Testis (tissue), 3 donors: ENCODE data around the gene GAS2L2. TPM values are rescaled to one million over a fixed set of nuclear protein-coding genes. Genes with fewer than 3 reads are reported as not detected.

Source experiments
- DNase-seq: peaks from one replicate; pipeline ENCODE4 v3.0.0-alpha.2; 2019
- H3K27ac ChIP-seq, 2 donors: fragments of 200-600 bp; sonication (generic); one replicate each; pipeline ENCODE4 v1.5.1; 2019
- H3K27me3 ChIP-seq: fragments of 200-600 bp; sonication (generic); one replicate; pipeline ENCODE4 v1.5.1; 2019
- H3K36me3 ChIP-seq: fragments of 200-600 bp; sonication (generic); one replicate; pipeline ENCODE4 v1.5.1; 2017; ENCODE audit warnings: low read depth; ENCODE audit errors: missing control alignments
- H3K4me1 ChIP-seq: fragments of 200-600 bp; sonication (generic); one replicate; pipeline ENCODE4 v1.5.1; 2019
- H3K4me3 ChIP-seq, 2 donors: fragments of 200-600 bp; sonication (generic); one replicate each; pipeline ENCODE4 v1.5.1; 2017 to 2019
- H3K9me3 ChIP-seq: fragments of 200-600 bp; sonication (generic); one replicate; pipeline ENCODE4 v1.5.1; 2017
- POLR2A ChIP-seq: fragments of 450-650 bp; IDR thresholded peaks from one replicate; pipeline ENCODE4 v1.6.1; 2017; ENCODE audit warnings: antibody characterized with exemption, mild to moderate bottlenecking, moderate library complexity
- WGBS, 2 donors: methylation state at CpG; one replicate each; pipeline ENCODE4 v1.1.5; 2018; 5-methylcytosine and 5-hydroxymethylcytosine counted together
- intact Hi-C: fragments of 100-400 bp; cut with DNase I; formaldehyde crosslinking; loops from one replicate; pipeline ENCODE4 v1.15.1; 2023; ENCODE audit warnings: low total_unique reads
- polyA plus RNA-seq: library from polyadenylated mRNA; stranded (reverse); fragments of 350-450 nt; fragmentation: Illumina TruSeq; extraction: RNeasy Lipid Tissue Mini Kit (QIAGEN cat#74804); gene quantifications from one replicate; pipeline ENCODE4 v1.2.3, GENCODE V29; 2014; ENCODE audit warnings: low read depth, low replicate concordance; ENCODE audit not compliant: insufficient read depth
- total RNA-seq, 2 donors: library from RNA; depleted of rRNA; stranded (reverse); fragments of >200 nt; gene quantifications; one replicate each; pipeline ENCODE4 v1.2.3, GENCODE V29; 2016
- TF ChIP-seq, protein P1 (sequence below), 3 experiments: fragments of 450-650 bp in 2 of 3; fragments of 200-600 bp in 1 of 3; sonication (generic) in 1 of 3; IDR thresholded peaks; one replicate each; pipeline ENCODE4 v1.5.1; 2016 to 2019; ENCODE audit warnings: antibody characterized with exemption in 3 of 3, mild to moderate bottlenecking in 2 of 3, moderate library complexity in 1 of 3

Gene GAS2L2
- total and polyA plus RNA-seq, 3 donors from 2014 or later = 0.31 to 0.71 (median 0.62) TPM

DNA sequence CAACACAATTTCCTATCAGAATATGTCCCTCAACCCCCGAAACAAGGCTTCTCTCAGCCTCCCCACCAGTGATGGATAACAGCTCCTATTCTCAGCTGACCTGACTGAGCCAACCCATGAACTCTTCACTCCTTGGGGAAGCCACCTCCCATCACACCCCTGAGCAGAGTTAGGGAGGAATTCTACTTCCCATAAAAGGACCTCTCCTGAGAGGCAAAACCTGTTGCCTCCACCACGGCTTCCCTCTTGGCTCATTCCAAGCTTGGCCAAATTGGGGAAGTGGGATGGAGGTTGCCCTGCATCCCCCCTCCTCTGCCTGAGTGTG is 27.3 kb downstream of the GAS2L2 start:
- peaks cover under 1% of the 10 kb centered on the region for H3K4me1 ChIP-seq
- no peak overlapping the region for H3K4me3 ChIP-seq
- intact Hi-C loops = no loop called here
- WGBS, 2 donors = 81 to 91% methylated on average over 2 of the region's 2 CpGs
- no peak for TF ChIP-seq POLR2A
- TF ChIP-seq, protein P1, sequence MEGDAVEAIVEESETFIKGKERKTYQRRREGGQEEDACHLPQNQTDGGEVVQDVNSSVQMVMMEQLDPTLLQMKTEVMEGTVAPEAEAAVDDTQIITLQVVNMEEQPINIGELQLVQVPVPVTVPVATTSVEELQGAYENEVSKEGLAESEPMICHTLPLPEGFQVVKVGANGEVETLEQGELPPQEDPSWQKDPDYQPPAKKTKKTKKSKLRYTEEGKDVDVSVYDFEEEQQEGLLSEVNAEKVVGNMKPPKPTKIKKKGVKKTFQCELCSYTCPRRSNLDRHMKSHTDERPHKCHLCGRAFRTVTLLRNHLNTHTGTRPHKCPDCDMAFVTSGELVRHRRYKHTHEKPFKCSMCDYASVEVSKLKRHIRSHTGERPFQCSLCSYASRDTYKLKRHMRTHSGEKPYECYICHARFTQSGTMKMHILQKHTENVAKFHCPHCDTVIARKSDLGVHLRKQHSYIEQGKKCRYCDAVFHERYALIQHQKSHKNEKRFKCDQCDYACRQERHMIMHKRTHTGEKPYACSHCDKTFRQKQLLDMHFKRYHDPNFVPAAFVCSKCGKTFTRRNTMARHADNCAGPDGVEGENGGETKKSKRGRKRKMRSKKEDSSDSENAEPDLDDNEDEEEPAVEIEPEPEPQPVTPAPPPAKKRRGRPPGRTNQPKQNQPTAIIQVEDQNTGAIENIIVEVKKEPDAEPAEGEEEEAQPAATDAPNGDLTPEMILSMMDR (IDR thresholded peaks at IDR 0.05) = no peak
- no peak for DNase-seq
- no peaks in the 10 kb centered on the region for H3K27me3 ChIP-seq
- no peaks in the 10 kb centered on the region for H3K36me3 ChIP-seq
- H3K9me3 ChIP-seq = no peaks in the 10 kb centered on the region
- no peak overlapping the region for H3K27ac ChIP-seq

DNA sequence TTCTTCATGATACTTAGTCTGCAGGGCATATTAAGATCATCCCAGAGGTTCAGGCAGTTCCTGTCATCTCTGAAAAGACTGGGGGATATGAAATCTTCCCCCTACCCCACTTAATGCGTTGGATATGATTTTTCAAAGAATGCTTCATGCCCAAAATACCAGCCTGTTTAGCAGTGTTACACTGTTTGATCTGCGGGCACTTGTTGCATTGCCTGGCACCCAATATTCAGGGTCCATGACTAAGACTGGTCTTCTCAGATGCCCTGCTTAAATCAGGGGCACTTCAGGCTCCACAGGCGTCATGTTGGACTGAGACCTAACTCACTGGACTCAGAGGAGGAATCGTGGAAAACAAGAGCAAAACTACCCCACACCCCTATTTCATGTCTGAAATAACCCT is 28.0 kb downstream of the GAS2L2 start:
- DNase-seq = no peak
- 86 to 96% methylated on average over 4 of the region's 4 CpGs for WGBS, 2 donors

DNA sequence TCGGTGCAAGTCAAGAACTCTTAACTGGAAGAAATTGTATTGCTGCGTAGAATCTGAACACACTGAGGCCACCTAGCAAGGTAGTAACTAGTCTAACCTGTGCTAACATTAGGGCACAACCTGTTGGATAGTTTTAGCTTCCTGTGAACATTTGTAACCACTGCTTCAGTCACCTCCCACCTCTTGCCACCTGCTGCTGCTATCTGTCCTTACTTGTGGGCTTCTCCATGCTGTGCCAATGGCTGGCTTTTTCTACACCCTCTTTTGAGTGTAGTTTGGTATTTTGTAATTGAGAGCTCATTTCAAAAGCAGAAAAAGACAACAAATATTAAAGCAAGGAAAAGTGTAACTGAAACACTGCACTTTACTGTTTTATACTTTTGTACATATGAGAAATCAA is 29.3 kb downstream of the GAS2L2 start:
- Histone ChIP-seq H3K36me3 (no peaks in the 10 kb centered on the region), H3K27ac (no peak overlapping the region), H3K27me3 (no peaks in the 10 kb centered on the region), H3K4me1 (no peaks in the 10 kb centered on the region), H3K9me3 (no peaks in the 10 kb centered on the region), H3K4me3 (no peak overlapping the region)
- WGBS, 2 donors = 93 to 97% methylated on average over 2 of the region's 2 CpGs
- no peak for DNase-seq
- intact Hi-C loops = no loop called here
- TF ChIP-seq POLR2A = no peak
- TF ChIP-seq, protein P1 (IDR thresholded peaks at IDR 0.05) = no peak

More for the DNA sequence above, 28.0 kb downstream of the GAS2L2 start:
- TF ChIP-seq, protein P1 (IDR thresholded peaks at IDR 0.05) = no peak
- TF ChIP-seq POLR2A = no peak
- H3K27me3 ChIP-seq = no peaks in the 10 kb centered on the region
- intact Hi-C loops = no loop called here
- no peak overlapping the region for H3K27ac ChIP-seq
- no peaks in the 10 kb centered on the region for H3K4me1 ChIP-seq
- H3K36me3 ChIP-seq = no peaks in the 10 kb centered on the region
- H3K4me3 ChIP-seq = no peak overlapping the region
- no peaks in the 10 kb centered on the region for H3K9me3 ChIP-seq

DNA sequence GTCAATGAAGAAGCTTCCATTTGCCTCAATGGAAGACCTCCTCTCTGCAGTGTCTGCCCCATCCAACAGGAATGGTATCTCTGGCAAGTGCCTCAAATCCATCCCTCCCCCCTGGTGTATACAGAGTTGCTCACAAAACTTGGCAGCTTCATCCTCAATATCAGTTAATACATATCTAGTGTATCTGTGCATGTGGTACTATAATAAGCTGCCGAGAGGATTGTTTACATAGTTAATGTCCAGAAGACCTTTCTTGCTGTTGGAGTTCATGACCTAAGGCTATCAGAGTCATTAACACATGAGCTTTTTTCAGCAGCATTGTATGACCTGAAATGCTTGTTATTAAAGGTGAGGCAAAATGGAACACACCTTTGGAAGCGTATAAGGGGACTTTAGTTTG is 35.6 kb downstream of the GAS2L2 start:
- H3K36me3 ChIP-seq = no peaks in the 10 kb centered on the region
- no peak for DNase-seq
- no peaks in the 10 kb centered on the region for H3K9me3 ChIP-seq
- intact Hi-C loops = no loop called here
- H3K4me1 ChIP-seq = peaks cover 16% of the 10 kb centered on the region
- TF ChIP-seq, protein P1 (IDR thresholded peaks at IDR 0.05) = no peak
- no peak for TF ChIP-seq POLR2A
- no peaks in the 10 kb centered on the region for H3K27me3 ChIP-seq
- no peak overlapping the region for H3K27ac ChIP-seq
- 67 to 69% methylated on average over 2 of the region's 2 CpGs for WGBS, 2 donors
- no peak overlapping the region for H3K4me3 ChIP-seq

DNA sequence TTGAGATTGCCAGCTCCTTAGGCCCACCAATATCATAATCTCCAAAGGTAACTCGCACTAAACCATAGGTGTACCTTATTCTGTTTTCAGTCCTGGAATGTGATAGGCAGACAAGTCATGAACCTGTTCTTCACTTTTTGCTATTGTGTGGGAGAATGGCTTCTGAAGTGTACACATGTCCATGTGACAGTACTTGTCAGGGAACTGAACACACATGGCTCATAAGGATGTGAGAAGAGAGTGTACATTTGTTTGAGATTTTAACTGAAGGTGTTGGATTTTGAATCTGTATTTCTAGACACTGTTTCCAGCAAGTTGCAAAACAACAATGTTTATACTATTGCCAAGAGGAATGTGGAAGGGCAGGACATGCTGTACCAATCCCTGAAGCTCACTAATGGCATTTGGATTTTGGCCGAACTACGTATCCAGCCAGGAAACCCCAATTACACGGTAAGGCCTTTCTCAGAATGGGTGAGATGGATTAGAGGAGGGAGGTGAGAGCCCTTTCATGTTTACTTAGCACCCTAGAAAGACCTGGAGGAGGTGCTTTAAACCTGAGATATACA is 36.1 kb downstream of the GAS2L2 start:
- Histone ChIP-seq H3K27ac (peak overlapping the region in 1 of 2 donors; percentile 12), H3K27me3 (no peaks in the 10 kb centered on the region), H3K9me3 (no peaks in the 10 kb centered on the region), H3K4me3 (no peak overlapping the region), H3K36me3 (no peaks in the 10 kb centered on the region), H3K4me1 (peaks cover 16% of the 10 kb centered on the region)
- intact Hi-C loops = no loop called here
- 51 to 64% methylated on average over 4 of the region's 4 CpGs for WGBS, 2 donors
- TF ChIP-seq, protein P1 (IDR thresholded peaks at IDR 0.05) = no peak
- no peak for TF ChIP-seq POLR2A
- DNase-seq = peak; percentile 40
